Tibial nerve (tissue), 4 donors: ENCODE measurements around the gene RASSF1. TPM values are rescaled to one million over a fixed set of nuclear protein-coding genes. Genes with fewer than 3 reads are reported as not detected.

ENCODE experiments used
- DNase-seq, 2 donors: peaks; one replicate each; pipeline ENCODE4 v3.0.0-alpha.2; 2019; ENCODE audit warnings: low spot score in 2 of 2
- H3K27ac ChIP-seq, 4 donors: fragments of 200-600 bp; sonication (generic) in 3 of 4; one replicate each; pipeline ENCODE4 v1.5.1; 2017 to 2019; ENCODE audit warnings: mild to moderate bottlenecking in 1 of 4
- H3K27me3 ChIP-seq, 2 donors: fragments of 200-600 bp; sonication (generic) in 1 of 2; one replicate each; pipeline versions ENCODE4 v1.5.1 to v1.6.0; 2017 to 2019
- H3K36me3 ChIP-seq, 3 donors: fragments of 200-600 bp; sonication (generic); one replicate each; pipeline ENCODE4 v1.5.1; 2018 to 2019
- H3K4me1 ChIP-seq, 4 donors: fragments of 200-600 bp; sonication (generic) in 3 of 4; one replicate each; pipeline ENCODE4 v1.5.1; 2017 to 2019
- H3K4me3 ChIP-seq, 4 donors: fragments of 200-600 bp; sonication (generic) in 3 of 4; one replicate each; pipeline ENCODE4 v1.5.1; 2017 to 2019; ENCODE audit warnings: mild to moderate bottlenecking in 1 of 4, moderate library complexity in 1 of 4
- H3K9me3 ChIP-seq, 4 donors: fragments of 200-600 bp; sonication (generic) in 3 of 4; one replicate each; pipeline ENCODE4 v1.5.1; 2017 to 2019
- CTCF ChIP-seq, 5 experiments: fragments of 200-600 bp in 3 of 5; fragments of 450-650 bp in 2 of 5; sonication (generic) in 3 of 5; IDR thresholded peaks; one replicate each; pipeline ENCODE4 v1.5.1; 2016 to 2019; ENCODE audit warnings: antibody characterized with exemption in 5 of 5, mild to moderate bottlenecking in 3 of 5, moderate library complexity in 2 of 5
- EP300 ChIP-seq, 2 donors: sonication (generic); formaldehyde crosslinking; IDR thresholded peaks; one replicate each; pipeline ENCODE4 v1.6.1; 2017; ENCODE audit warnings: antibody characterized with exemption in 2 of 2, mild to moderate bottlenecking in 1 of 2
- POLR2A ChIP-seq, 2 donors: fragments of 450-650 bp; IDR thresholded peaks; one replicate each; pipeline ENCODE4 v1.6.1; 2017; ENCODE audit warnings: antibody characterized with exemption in 2 of 2, mild to moderate bottlenecking in 2 of 2, moderate library complexity in 2 of 2
- WGBS, 2 donors: methylation state at CpG; one replicate each; pipeline ENCODE4 v1.1.5; 2018; 5-methylcytosine and 5-hydroxymethylcytosine counted together
- total RNA-seq, 4 donors: library from RNA; depleted of rRNA; stranded (reverse); fragments of >200 nt; gene quantifications; one replicate each; pipeline ENCODE4 v1.1.0, GENCODE V29; 2016

Gene RASSF1
- total RNA-seq, 4 donors from 2014 or later = 77.4 to 99.0 (median 82.6) TPM

GRCh38 chr3:50385754-50386153 is 45.1 kb upstream of the RASSF1 start:
- Histone ChIP-seq H3K27me3 (no peaks in the 10 kb centered on the region), H3K4me1 (peaks cover 0 to 27% (median 8%) of the 10 kb centered on the region in 4 donors), H3K36me3 (no peaks in the 10 kb centered on the region), H3K9me3 (no peaks in the 10 kb centered on the region), H3K27ac (no peak overlapping the region), H3K4me3 (no peak overlapping the region)
- TF ChIP-seq EP300 (IDR thresholded peaks at IDR 0.05) = no peak
- no peak for TF ChIP-seq CTCF (IDR thresholded peaks at IDR 0.05)
- TF ChIP-seq POLR2A (IDR thresholded peaks at IDR 0.05) = no peak
- no peak for DNase-seq
- WGBS, 2 donors = 78 to 82% methylated on average over 13 of the region's 13 CpGs

DNA sequence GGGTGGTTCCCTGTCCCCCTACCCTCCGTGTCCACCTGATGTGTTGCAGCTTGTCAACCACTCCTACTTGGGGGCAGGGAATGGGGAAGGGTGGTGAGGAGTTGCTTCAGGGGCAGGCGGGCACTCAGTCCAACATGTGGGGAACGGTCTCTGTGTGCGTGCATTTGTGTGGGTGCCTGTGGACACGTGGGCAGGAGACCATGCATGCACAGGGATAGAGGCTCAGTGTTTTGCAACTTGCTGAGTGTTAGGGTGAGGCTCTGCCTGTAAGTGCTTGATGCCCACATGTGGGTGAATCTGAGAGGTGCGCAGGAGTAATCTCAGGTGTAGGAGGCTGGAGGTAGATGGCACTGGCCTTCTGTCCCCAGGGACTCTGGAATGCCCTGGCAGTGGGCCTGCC is 43.1 kb upstream of the RASSF1 start:
- no peaks in the 10 kb centered on the region for H3K9me3 ChIP-seq
- 62 to 77% methylated on average over 5 to 6 of the region's 6 CpGs for WGBS, 2 donors
- H3K4me1 ChIP-seq = peaks cover 0 to 20% (median 5%) of the 10 kb centered on the region in 4 donors
- H3K27me3 ChIP-seq = no peaks in the 10 kb centered on the region
- TF ChIP-seq POLR2A (IDR thresholded peaks at IDR 0.05) (no peak), CTCF (IDR thresholded peaks at IDR 0.05) (no peak), EP300 (IDR thresholded peaks at IDR 0.05) (no peak)
- no peak for DNase-seq
- no peak overlapping the region for H3K4me3 ChIP-seq
- H3K36me3 ChIP-seq = no peaks in the 10 kb centered on the region
- no peak overlapping the region for H3K27ac ChIP-seq

GRCh38 chr3:50382722-50383121 is 42.1 kb upstream of the RASSF1 start:
- Histone ChIP-seq H3K9me3 (no peaks in the 10 kb centered on the region), H3K27me3 (no peaks in the 10 kb centered on the region), H3K36me3 (no peaks in the 10 kb centered on the region), H3K27ac (peak overlapping the region in 2 of 4 donors; percentile 27 to 50), H3K4me3 (no peak overlapping the region), H3K4me1 (peaks cover 0 to 20% (median 5%) of the 10 kb centered on the region in 4 donors)
- TF ChIP-seq CTCF (IDR thresholded peaks at IDR 0.05) = no peak
- no peak for TF ChIP-seq EP300 (IDR thresholded peaks at IDR 0.05)
- no peak for TF ChIP-seq POLR2A (IDR thresholded peaks at IDR 0.05)
- no peak for DNase-seq
- WGBS, 2 donors = 83 to 86% methylated on average over 12 of the region's 12 CpGs

DNA sequence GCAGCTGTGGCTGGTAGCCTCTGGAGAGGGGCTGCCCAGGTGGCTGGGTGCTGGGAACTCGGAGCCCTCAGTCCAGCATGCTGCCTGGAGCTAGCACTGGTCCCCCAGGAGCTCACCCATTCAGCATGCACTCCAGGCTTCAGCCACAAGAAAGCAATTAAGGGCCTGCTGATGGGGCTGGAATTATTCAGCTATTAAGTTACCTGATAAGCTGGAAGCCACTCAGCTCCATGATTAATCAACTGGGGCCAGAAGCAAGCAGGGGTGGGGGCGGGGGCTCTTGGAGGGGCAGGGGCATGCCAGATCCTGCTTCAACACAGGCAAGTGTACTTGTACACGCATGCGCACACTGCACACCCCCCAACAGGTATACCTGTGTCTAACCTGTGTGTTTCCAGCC is 40.7 kb upstream of the RASSF1 start:
- Histone ChIP-seq H3K27ac (no peak overlapping the region), H3K4me3 (no peak overlapping the region), H3K9me3 (no peaks in the 10 kb centered on the region), H3K4me1 (peaks cover 0 to 20% (median 5%) of the 10 kb centered on the region in 4 donors), H3K27me3 (no peaks in the 10 kb centered on the region), H3K36me3 (no peaks in the 10 kb centered on the region)
- TF ChIP-seq POLR2A (IDR thresholded peaks at IDR 0.05) (no peak), CTCF (IDR thresholded peaks at IDR 0.05) (no peak), EP300 (IDR thresholded peaks at IDR 0.05) (no peak)
- WGBS, 2 donors = 89 to 96% methylated on average over 4 of the region's 4 CpGs
- DNase-seq = no peak

DNA sequence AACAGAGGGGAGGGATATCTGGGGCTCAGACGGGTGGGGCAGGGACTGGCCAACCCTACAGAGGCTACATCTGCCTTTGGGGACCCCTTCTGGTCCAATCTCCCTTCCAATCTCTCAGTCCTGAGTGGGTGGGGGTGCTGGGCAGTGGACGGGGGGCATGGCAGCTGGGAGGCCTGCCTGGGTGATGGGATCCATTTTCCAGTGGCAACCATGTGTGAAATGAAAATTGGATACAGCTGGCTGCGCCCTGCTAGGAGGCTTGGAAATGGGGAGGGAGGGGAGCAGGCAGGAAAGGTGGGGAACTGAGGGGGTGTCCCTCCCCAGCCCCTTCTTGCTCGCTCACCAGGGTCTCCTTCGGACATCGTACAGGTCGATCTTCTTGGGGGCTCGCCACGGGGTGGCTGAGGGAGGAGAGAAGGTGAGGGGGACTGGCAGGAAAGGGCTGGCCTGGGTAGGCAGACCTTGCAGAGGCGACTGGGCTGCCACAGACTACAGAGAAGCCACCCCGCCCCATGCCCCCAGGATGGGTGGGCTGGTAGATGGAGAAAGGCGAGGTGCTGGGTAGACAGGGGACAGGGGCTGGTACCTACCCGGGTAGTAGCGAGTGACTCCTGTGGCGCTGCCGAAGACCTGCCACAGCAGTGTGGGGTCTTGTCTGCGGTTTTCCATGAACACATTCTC is 39.9 kb upstream of the RASSF1 start:
- Histone ChIP-seq H3K27me3 (no peaks in the 10 kb centered on the region), H3K4me1 (peaks cover 0 to 20% (median 5%) of the 10 kb centered on the region in 4 donors), H3K27ac (no peak overlapping the region), H3K36me3 (no peaks in the 10 kb centered on the region), H3K4me3 (no peak overlapping the region), H3K9me3 (no peaks in the 10 kb centered on the region)
- TF ChIP-seq POLR2A (IDR thresholded peaks at IDR 0.05) (no peak), EP300 (IDR thresholded peaks at IDR 0.05) (no peak), CTCF (IDR thresholded peaks at IDR 0.05) (no peak)
- no peak for DNase-seq
- 86 to 90% methylated on average over 17 of the region's 17 CpGs for WGBS, 2 donors
